Measurements from ENCODE around the gene JAZF1. TPM values are rescaled to one million over a fixed set of nuclear protein-coding genes. Genes with fewer than 3 reads are reported as not detected.

JAZF1 gene
- total RNA-seq, 1 experiment from 2014 or later, result 9.1 TPM

DNA sequence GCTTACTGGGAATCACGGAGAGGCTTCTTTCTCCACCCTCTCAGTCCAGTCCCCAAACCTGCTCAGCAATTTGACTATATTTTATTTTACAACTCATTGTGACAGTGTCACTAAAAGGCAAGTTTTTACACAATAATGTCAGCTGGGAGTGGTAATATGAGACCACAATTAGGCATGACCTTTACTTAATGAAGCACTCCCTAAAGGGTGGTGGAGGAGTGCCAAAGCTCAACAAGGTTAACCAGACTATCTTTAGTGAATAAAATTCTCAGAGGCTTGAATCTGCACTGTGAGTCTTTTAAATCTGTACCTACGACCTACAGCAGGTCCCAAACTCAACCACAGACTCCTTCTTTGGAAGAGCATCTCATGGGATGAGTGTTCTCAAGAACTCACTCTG is 225.0 kb downstream of the JAZF1 start:
- H3K9me3 ChIP-seq (ENCODE audit: control insufficient read depth, low read depth, low read length), result no peaks in the 10 kb centered on the region
- no peak overlapping the region for H4K91ac ChIP-seq (ENCODE audit: insufficient read length, low read depth, low read length)
- no peak overlapping the region for H2BK15ac ChIP-seq (ENCODE audit: low read depth, low read length)
- H2BK20ac ChIP-seq (ENCODE audit: low read depth, low read length, poor library complexity, severe bottlenecking), result no peak overlapping the region
- no peak overlapping the region for H4K8ac ChIP-seq (replicated peaks; ENCODE audit: insufficient read length, low read depth, low read length)
- DNase-seq, result no peak
- H3K79me1 ChIP-seq (ENCODE audit: insufficient read depth, low read depth, low read length, poor library complexity, severe bottlenecking), result no peaks in the 10 kb centered on the region
- no peak overlapping the region for H4K5ac ChIP-seq (ENCODE audit: insufficient read length, low read depth, low read length)
- no peak overlapping the region for H2AK5ac ChIP-seq (ENCODE audit: insufficient read length, low read length)
- H3K27ac ChIP-seq (ENCODE audit: insufficient read length, low read depth, low read length), result no peak overlapping the region
- no peak overlapping the region for H3K23ac ChIP-seq (ENCODE audit: insufficient read length, low read depth, low read length)
- H3T11ph ChIP-seq (ENCODE audit: low read length), result no peak overlapping the region
- no peak overlapping the region for H3K18ac ChIP-seq (ENCODE audit: insufficient read length, low read depth, low read length)
- Mint-ChIP-seq H3K36me3 (ENCODE audit: insufficient read depth in 1 of 3, low read depth in 3 of 3) (no peaks in the 10 kb centered on the region), H3K9me3 (no peaks in the 10 kb centered on the region), H3K27ac (no peak overlapping the region), H3K4me3 (no peak overlapping the region), H3K27me3 (ENCODE audit: low read depth) (no peaks in the 10 kb centered on the region), H3K4me1 (peaks cover 2 to 5% of the 10 kb centered on the region in 2 experiments; a peak in 2 of 4 replicates)
- no peak overlapping the region for H3K4me2 ChIP-seq (ENCODE audit: insufficient read depth, insufficient read length, low read length)
- no peak overlapping the region for H3K4ac ChIP-seq (ENCODE audit: low read depth, low read length)
- H2BK5ac ChIP-seq (ENCODE audit: insufficient read length, low read length), result no peak overlapping the region
- H3K56ac ChIP-seq (ENCODE audit: insufficient read length, low read depth, low read length), result no peak overlapping the region
- no peaks in the 10 kb centered on the region for H3K79me2 ChIP-seq (ENCODE audit: insufficient read depth, low read length)
- H3K9ac ChIP-seq (ENCODE audit: extremely low read depth, insufficient read length, low read length), result no peak overlapping the region
- WGBS (ENCODE audit: extremely low coverage, insufficient read length, low lambda C conversion rate), result no CpG with 5 or more reads among the region's 2 CpGs
- H2AFZ ChIP-seq (ENCODE audit: low read length), result no peak overlapping the region
- H2BK12ac ChIP-seq (ENCODE audit: insufficient read length, low read depth, low read length), result no peak overlapping the region
- H3K23me2 ChIP-seq (ENCODE audit: insufficient read length, low read depth, low read length, poor library complexity, severe bottlenecking), result no peaks in the 10 kb centered on the region
- no peaks in the 10 kb centered on the region for H3K27me3 ChIP-seq (ENCODE audit: insufficient read depth, low read length)
- no peaks in the 10 kb centered on the region for H4K20me1 ChIP-seq (ENCODE audit: control insufficient read depth, insufficient read depth, insufficient read length)
- H3K4me1 ChIP-seq (ENCODE audit: insufficient read depth, low read length), result no peaks in the 10 kb centered on the region
- TF ChIP-seq CTCF (conservative IDR thresholded peaks at IDR 0.05), result no peak
- no peak overlapping the region for H2BK120ac ChIP-seq (ENCODE audit: low read depth, low read length, poor library complexity, severe bottlenecking)
- no peak overlapping the region for H3K14ac ChIP-seq (ENCODE audit: insufficient read depth, low read length)
